Daoy (cell line): ENCODE results near the gene CFAP68. TPM values are rescaled to one million over a fixed set of nuclear protein-coding genes. Genes with fewer than 3 reads are reported as not detected.
A peak's percentile ranks its signal among the peaks of the same experiment; 100 is the strongest.
"Not testable (repeated sequence)": the region's sequence is repeated elsewhere in the genome, so short reads cannot be mapped to it uniquely, and the experiment has no call there.

Experiments
- DNase-seq: peaks from one replicate; pipeline ENCODE4 v3.0.0-alpha.2; 2015; ENCODE audit warnings: low read depth
- total RNA-seq: library from RNA; depleted of rRNA; stranded (reverse); fragments of >200 nt; shearing (Covaris generic); gene quantifications from 2 replicates; pipeline ENCODE4 v1.2.3, GENCODE V29; 2014

The CFAP68 gene
- total RNA-seq, 1 experiment from 2014 or later = 24.1 TPM

GRCh38 chr11:111870522-111870885, 8.8 kb upstream of the CFAP68 start:
- DNase-seq = no peak

GRCh38 chr11:111870886-111871692, 8.3 kb upstream of the CFAP68 start, which contains the start of gene ALG9:
TSS of gene ALG9 (minus strand) at chr11:111871581. CDS start at chr11:111871482, 99 bp downstream.
- DNase-seq = peak; percentile 82

DNA sequence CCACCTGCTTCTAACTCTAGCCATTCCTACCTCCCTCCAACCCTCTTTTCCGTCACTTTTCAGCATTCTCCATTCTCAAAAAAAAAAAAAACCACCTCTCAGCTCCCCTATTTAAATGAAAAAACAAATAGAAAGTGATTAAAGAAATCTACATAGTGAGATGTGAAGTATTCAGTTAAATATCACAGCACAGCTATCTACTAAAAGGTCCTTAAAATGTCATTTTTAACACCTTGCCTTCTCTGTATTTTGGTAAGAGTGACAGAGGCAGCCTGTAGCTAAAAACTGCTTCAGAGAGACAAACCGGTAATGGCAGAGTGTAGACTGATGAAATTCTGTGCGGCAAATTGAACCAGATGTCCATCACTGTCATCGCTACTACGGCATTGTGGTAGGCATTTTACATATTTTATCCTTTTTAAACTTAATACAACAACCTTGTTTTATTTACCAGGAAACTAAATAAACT, 7.6 kb upstream of the CFAP68 start:
- DNase-seq = no peak

DNA sequence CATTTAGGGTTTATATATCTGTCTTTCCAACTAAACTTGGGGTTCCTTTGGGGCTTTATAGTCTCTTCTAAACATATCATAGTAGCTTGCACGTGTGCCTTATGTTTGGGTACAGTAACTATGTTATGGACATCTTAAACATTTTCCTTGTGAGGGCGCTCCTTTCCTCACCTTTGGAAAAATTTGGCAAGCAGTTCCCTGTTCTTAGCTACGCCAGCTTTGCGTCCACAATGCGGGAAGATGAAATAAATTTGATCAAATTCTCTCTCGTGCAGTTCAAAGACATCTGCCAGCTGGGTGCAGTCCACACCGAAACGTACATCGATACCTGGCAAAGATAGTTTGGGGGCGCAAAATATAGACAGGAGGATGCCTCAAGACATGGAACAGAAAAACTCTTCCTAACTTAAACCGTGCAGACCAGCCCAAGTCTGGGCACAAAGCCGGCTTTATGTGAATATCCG, 924 bp upstream of the CFAP68 start:
- DNase-seq = no peak

- DNase-seq = no peak
Observed at GRCh38 chr11:111879637-111879960, 258 bp downstream of the CFAP68 start.

- no peak for DNase-seq
Observed at GRCh38 chr11:111882202-111882601, 2.9 kb downstream of the CFAP68 start.

- DNase-seq = not testable (repeated sequence)
Observed at GRCh38 chr11:111885053-111885452, 5.7 kb downstream of the CFAP68 start.

DNA sequence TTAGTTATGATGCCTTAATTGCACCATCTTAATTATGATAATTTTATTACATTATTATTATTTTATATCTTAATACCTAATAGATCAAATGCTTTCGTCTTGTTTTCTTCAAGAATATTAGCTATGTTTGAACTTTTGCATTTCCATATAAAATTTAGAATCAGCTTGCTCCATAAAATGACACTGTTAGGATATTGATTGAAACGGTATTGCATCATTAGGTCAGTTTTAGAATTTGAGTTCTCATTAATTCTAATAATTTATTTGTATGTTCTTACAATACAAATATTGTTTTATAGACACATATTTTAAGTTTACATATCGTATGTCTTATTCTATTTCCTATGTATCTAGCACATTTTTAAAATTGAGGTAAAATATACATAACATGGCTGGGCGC, 6.7 kb downstream of the CFAP68 start:
- no peak for DNase-seq

- no peak for DNase-seq
Observed at GRCh38 chr11:111886844-111887243, 7.5 kb downstream of the CFAP68 start.

DNA sequence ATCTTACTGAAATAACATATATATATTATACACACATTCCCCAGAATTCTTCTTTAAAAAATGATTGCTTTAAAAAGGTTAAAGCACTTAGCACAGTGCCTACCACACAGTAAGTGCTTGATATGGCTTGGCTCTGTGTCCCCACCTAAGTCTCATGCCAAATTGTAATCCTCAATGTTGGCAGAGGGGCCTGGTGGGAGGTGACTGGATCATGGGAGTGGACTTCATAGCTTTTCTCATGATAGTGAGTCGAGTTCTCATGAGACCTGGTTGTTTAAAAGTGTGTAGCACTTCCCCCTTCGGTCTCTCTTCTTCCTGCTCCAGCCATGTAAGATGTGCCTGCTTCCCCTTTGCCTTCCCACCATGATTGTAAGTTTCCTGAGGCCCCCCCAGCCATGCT, 26.1 kb downstream of the CFAP68 start:
- DNase-seq = no peak

DNA sequence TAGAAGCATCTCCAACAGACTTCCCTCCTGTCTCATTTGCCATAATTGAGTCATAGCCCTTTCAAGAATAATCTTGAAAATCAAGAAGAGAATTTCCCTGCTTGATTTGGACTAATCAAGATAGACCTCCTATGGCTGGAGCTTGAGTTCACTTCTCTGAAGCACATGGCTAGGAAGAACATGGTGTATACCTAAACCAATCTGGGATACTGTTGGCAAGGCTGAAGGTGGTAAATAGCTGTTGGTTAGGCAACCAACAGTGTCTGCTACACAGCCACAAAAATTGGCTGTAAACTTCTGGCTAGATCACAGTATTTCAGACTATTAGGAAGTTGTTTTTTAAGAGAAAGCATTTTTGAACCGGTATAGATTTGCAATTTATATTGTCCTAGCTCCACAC, 27.3 kb downstream of the CFAP68 start:
- DNase-seq = no peak

GRCh38 chr11:111908639-111909305, 29.4 kb downstream of the CFAP68 start:
- DNase-seq = no peak

DNA sequence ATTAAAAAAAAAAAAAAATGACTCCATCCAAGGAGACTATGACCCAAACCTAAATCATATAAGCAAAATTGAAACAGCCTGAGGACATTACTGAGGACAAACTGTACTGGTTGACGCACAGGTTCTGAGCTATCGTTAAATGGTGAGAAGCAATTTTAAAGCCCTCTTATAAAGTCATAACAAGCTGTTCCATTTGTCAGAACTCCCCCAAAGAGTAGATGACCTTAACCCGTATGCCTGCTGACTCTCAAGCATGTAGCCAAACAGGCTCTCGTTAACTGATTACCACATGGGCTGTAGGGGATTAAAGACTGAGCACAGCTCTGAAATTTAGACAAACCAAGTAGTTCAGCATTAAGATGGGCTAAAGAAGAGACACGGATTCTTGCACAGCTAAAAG, 30.0 kb downstream of the CFAP68 start:
- DNase-seq = no peak

DNA sequence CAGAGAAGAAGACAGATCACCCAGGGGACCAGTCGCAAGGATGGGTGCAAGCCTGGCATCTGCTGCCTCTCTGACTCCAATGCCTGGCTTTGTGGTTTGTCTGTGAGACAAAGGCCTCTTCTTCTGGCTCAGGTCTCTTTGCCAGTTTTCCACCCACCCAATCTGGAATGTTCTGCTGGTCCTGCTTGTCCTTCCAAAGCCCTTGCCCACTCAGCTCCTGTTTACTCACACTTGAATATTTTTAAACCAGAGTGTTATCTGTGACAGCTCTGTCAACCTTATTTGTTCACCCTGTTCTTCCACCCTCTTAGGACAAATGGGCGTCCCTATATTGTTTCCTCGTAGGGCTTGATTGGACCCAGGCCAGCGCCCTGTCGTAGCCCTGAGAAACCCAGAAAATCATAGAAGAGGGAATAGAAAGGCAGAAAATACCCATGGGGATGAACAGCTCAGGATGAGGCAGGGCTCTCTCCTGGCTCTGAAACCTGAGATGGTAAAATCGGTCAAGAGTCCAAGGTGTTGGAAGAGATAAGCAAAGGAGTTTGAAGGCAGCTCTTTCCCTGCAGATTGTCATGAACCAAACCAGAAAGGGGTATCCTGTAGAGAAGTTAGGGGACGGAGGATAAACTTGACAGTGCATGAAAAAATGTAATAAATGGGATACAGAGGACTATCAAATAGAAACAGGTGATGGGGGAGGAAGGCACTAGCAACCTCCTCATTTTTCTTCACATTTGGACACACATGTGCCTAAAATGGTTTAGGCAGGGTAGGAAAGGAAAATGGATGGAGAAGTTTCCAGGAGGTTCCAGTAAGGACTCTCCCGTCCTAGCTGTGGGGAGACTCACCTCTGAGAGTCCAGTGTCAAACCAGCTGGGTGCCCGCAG, 31.6 kb downstream of the CFAP68 start:
- DNase-seq = no peak

GRCh38 chr11:111911563-111912401, 32.4 kb downstream of the CFAP68 start, which contains the start of gene CRYAB:
TSS of gene CRYAB (minus strand) at chr11:111911770. CDS start at chr11:111911724, 46 bp downstream.
- DNase-seq = no peak

GRCh38 chr11:111912535-111912934, 33.2 kb downstream of the CFAP68 start, which contains the start of gene HSPB2:
TSS of gene HSPB2 (plus strand) at chr11:111912734. CDS start at chr11:111912830, 96 bp downstream.
- DNase-seq = no peak

- no peak for DNase-seq
Observed at GRCh38 chr11:111913031-111913861, 33.9 kb downstream of the CFAP68 start.

GRCh38 chr11:111913997-111914396, 34.7 kb downstream of the CFAP68 start:
- DNase-seq = peak; percentile 30

GRCh38 chr11:111916768-111917167, 37.4 kb downstream of the CFAP68 start:
- DNase-seq = no peak

GRCh38 chr11:111917312-111917711, 38.0 kb downstream of the CFAP68 start:
- no peak for DNase-seq
